Glutamatergic neuron (in vitro differentiated cells): Measurements from ENCODE around the gene ARHGAP22. TPM values are rescaled to one million over a fixed set of nuclear protein-coding genes. Genes with fewer than 3 reads are reported as not detected.

Experiments
- DNase-seq: peaks from one replicate; pipeline ENCODE4 v3.0.0; 2022
- H3K27ac Mint-ChIP-seq: one replicate; pipeline ENCODE4 v1.8.0; 2020; ENCODE audit warnings: mild to moderate bottlenecking, mixed read lengths, inconsistent platforms; ENCODE audit not compliant: unreplicated experiment
- H3K27me3 Mint-ChIP-seq: one replicate; pipeline ENCODE4 v1.8.0; 2020; ENCODE audit warnings: mild to moderate bottlenecking, moderate library complexity, mixed read lengths, inconsistent platforms; ENCODE audit not compliant: unreplicated experiment
- H3K36me3 Mint-ChIP-seq: one replicate; pipeline ENCODE4 v1.8.0; 2020; ENCODE audit warnings: mild to moderate bottlenecking, mixed read lengths, inconsistent platforms; ENCODE audit not compliant: unreplicated experiment
- H3K4me1 Mint-ChIP-seq: one replicate; pipeline ENCODE4 v1.8.0; 2020; ENCODE audit warnings: mild to moderate bottlenecking, low read depth, mixed read lengths, inconsistent platforms; ENCODE audit not compliant: unreplicated experiment
- H3K4me3 Mint-ChIP-seq: one replicate; pipeline ENCODE4 v1.8.0; 2020; ENCODE audit warnings: mild to moderate bottlenecking, mixed read lengths, inconsistent platforms; ENCODE audit not compliant: unreplicated experiment
- H3K9me3 Mint-ChIP-seq: one replicate; pipeline ENCODE4 v1.8.0; 2020; ENCODE audit warnings: mild to moderate bottlenecking, moderate library complexity, mixed read lengths, inconsistent platforms; ENCODE audit not compliant: unreplicated experiment
- CTCF ChIP-seq: fragments of 200-600 bp; sonication (generic); IDR thresholded peaks from one replicate; pipeline ENCODE4 v1.5.0; 2021; ENCODE audit not compliant: partially characterized antibody, unreplicated experiment
- total RNA-seq: library from RNA; stranded (reverse); fragmentation: NEBNext Ultra II Directional; extraction: Animal tissue kit (Norgen Biotek cat#: 25700); gene quantifications from one replicate; pipeline ENCODE4 v1.2.1, GENCODE V29; 2021; ENCODE audit not compliant: unreplicated experiment

ARHGAP22 gene
- total RNA-seq, 1 donor from 2014 or later, result 10.0 TPM

GRCh38 chr10:48523820-48524758 lies 80.8 kb downstream of the ARHGAP22 start:
- no peak overlapping the region for H3K27ac Mint-ChIP-seq
- H3K4me1 Mint-ChIP-seq, result peaks cover 15% of the 10 kb centered on the region
- H3K27me3 Mint-ChIP-seq, result peaks cover 8% of the 10 kb centered on the region
- peaks cover 5% of the 10 kb centered on the region for H3K9me3 Mint-ChIP-seq
- peak; percentile 67 for DNase-seq
- H3K36me3 Mint-ChIP-seq, result peaks cover 9% of the 10 kb centered on the region
- H3K4me3 Mint-ChIP-seq, result peak overlapping the region; percentile 74
- TF ChIP-seq CTCF, result peak; percentile 83

- peak overlapping the region; percentile 78 for H3K4me3 Mint-ChIP-seq
- peaks cover 11% of the 10 kb centered on the region for H3K36me3 Mint-ChIP-seq
- H3K9me3 Mint-ChIP-seq, result peaks cover 7% of the 10 kb centered on the region
- peak; percentile 39 for DNase-seq
- peaks cover 11% of the 10 kb centered on the region for H3K27me3 Mint-ChIP-seq
- peaks cover 22% of the 10 kb centered on the region for H3K4me1 Mint-ChIP-seq
- TF ChIP-seq CTCF, result no peak
- no peak overlapping the region for H3K27ac Mint-ChIP-seq
Measured at GRCh38 chr10:48523212-48523819, 81.6 kb downstream of the ARHGAP22 start.

- DNase-seq, result no peak
- no peak overlapping the region for H3K27ac Mint-ChIP-seq
- peaks cover 11% of the 10 kb centered on the region for H3K36me3 Mint-ChIP-seq
- no peak for TF ChIP-seq CTCF
- no peak overlapping the region for H3K4me3 Mint-ChIP-seq
- H3K9me3 Mint-ChIP-seq, result peaks cover 10% of the 10 kb centered on the region
- H3K4me1 Mint-ChIP-seq, result peaks cover 25% of the 10 kb centered on the region
- peaks cover 9% of the 10 kb centered on the region for H3K27me3 Mint-ChIP-seq
Measured at GRCh38 chr10:48522011-48522765, 82.7 kb downstream of the ARHGAP22 start.

GRCh38 chr10:48520594-48520993 lies 84.3 kb downstream of the ARHGAP22 start:
- Mint-ChIP-seq H3K27ac (no peak overlapping the region), H3K9me3 (peaks cover 13% of the 10 kb centered on the region), H3K4me1 (peaks cover 20% of the 10 kb centered on the region), H3K36me3 (peaks cover 10% of the 10 kb centered on the region), H3K4me3 (no peak overlapping the region), H3K27me3 (peaks cover 7% of the 10 kb centered on the region)
- DNase-seq, result no peak
- TF ChIP-seq CTCF, result no peak
